Neural cell (in vitro differentiated cells): ENCODE results near the gene PLCB1. TPM values are rescaled to one million over a fixed set of nuclear protein-coding genes. Genes with fewer than 3 reads are reported as not detected.

Source experiments
- H2AFZ ChIP-seq: fragments of 200-600, 300-800 bp; sonication (generic), shearing (Covaris generic); 2 replicates; pipeline ENCODE4 v1.6.0; 2014; ENCODE audit warnings: low read depth, mild to moderate bottlenecking, antibody characterized with exemption, low read length, moderate library complexity
- H3F3A ChIP-seq: fragments of 200-600 bp; shearing (Covaris generic); 2 replicates; pipeline ENCODE4 v1.6.1; 2016; ENCODE audit warnings: mild to moderate bottlenecking, moderate library complexity, mixed read lengths, antibody characterized with exemption, low read length; ENCODE audit not compliant: insufficient read depth, poor library complexity, severe bottlenecking
- H3K27ac ChIP-seq: fragments of 200-600, 300-800 bp; sonication (generic), shearing (Covaris generic); 2 replicates; pipeline ENCODE4 v1.5.1; 2014; ENCODE audit warnings: mild to moderate bottlenecking, low read length, moderate library complexity
- H3K27me3 ChIP-seq: fragments of 300-800, 200-600 bp; sonication (generic), shearing (Covaris generic); 2 replicates; pipeline ENCODE4 v1.6.0; 2014; ENCODE audit warnings: mild to moderate bottlenecking, low read depth, low read length, moderate library complexity; ENCODE audit not compliant: insufficient read depth
- H3K36me3 ChIP-seq: fragments of 300-800, 200-600 bp; sonication (generic), shearing (Covaris generic); 2 replicates; pipeline ENCODE4 v1.5.1; 2014; ENCODE audit warnings: mild to moderate bottlenecking, antibody characterized with exemption, low read length, moderate library complexity; ENCODE audit not compliant: insufficient read depth
- H3K4me2 ChIP-seq: fragments of 300-800, 200-600 bp; sonication (generic), shearing (Covaris generic); 2 replicates; pipeline ENCODE4 v1.6.0; 2014; ENCODE audit warnings: mild to moderate bottlenecking, low read length
- H3K4me3 ChIP-seq: fragments of 300-800, 200-600 bp; sonication (generic), shearing (Covaris generic); 2 replicates; pipeline ENCODE4 v1.5.1; 2014; ENCODE audit warnings: mild to moderate bottlenecking, low read length, moderate library complexity
- H3K79me2 ChIP-seq: fragments of 200-600 bp; shearing (Covaris generic); replicated peaks from 2 replicates; pipeline ENCODE4 v1.6.0; 2014; ENCODE audit warnings: mild to moderate bottlenecking, low read length, moderate library complexity; ENCODE audit not compliant: insufficient read depth
- H3K9ac ChIP-seq: fragments of 300-800, 200-600 bp; sonication (generic), shearing (Covaris generic); 2 replicates; pipeline ENCODE4 v1.6.1; 2016; ENCODE audit warnings: mild to moderate bottlenecking, low read length, mixed read lengths
- H3K9me2 ChIP-seq: fragments of 200-600 bp; shearing (Covaris generic); 2 replicates; pipeline ENCODE4 v1.6.1; 2016; ENCODE audit warnings: mild to moderate bottlenecking, low read length, mixed read lengths; ENCODE audit not compliant: insufficient read depth
- H3K9me3 ChIP-seq: fragments of 200-600, 300-800 bp; sonication (generic), shearing (Covaris generic); 2 replicates; pipeline ENCODE4 v1.6.1; 2016; ENCODE audit warnings: mild to moderate bottlenecking, mixed run types, low read length, moderate library complexity, mixed read lengths
- H4K20me1 ChIP-seq: fragments of 200-600 bp; shearing (Covaris generic); 2 replicates; pipeline ENCODE4 v1.6.1; 2016; ENCODE audit warnings: mild to moderate bottlenecking, mixed run types; ENCODE audit not compliant: insufficient read depth
- EP300 ChIP-seq: fragments of 450-650 bp; conservative IDR thresholded peaks from 2 replicates; pipeline ENCODE4 v1.6.1; 2014; ENCODE audit warnings: antibody characterized with exemption, mild to moderate bottlenecking, moderate library complexity; ENCODE audit not compliant: poor library complexity, severe bottlenecking
- EZH2 ChIP-seq: fragments of 200-600, 300-800 bp; shearing (Covaris generic), sonication (generic); IDR thresholded peaks from 2 replicates; pipeline ENCODE4 v1.6.1; 2014; ENCODE audit warnings: antibody characterized with exemption, low read length, borderline replicate concordance, mild to moderate bottlenecking; ENCODE audit not compliant: insufficient read depth, poor library complexity, severe bottlenecking
- MXI1 ChIP-seq: fragments of 450-650 bp; conservative IDR thresholded peaks from 2 replicates; pipeline ENCODE4 v1.6.1; 2014; ENCODE audit warnings: antibody characterized with exemption, mild to moderate bottlenecking; ENCODE audit not compliant: poor library complexity, severe bottlenecking
- POLR2AphosphoS5 ChIP-seq: IDR thresholded peaks from 2 replicates; pipeline ENCODE4 v1.6.1; 2012
- RAD21 ChIP-seq: fragments of 450-650 bp; conservative IDR thresholded peaks from 2 replicates; pipeline ENCODE4 v1.6.1; 2014; ENCODE audit warnings: antibody characterized with exemption, mild to moderate bottlenecking, moderate library complexity
- SMC3 ChIP-seq: fragments of 450-650 bp; conservative IDR thresholded peaks from 2 replicates; pipeline ENCODE4 v1.6.1; 2014; ENCODE audit warnings: antibody characterized with exemption, mild to moderate bottlenecking, moderate library complexity; ENCODE audit not compliant: poor library complexity
- TAF1 ChIP-seq: IDR thresholded peaks from 2 replicates; pipeline ENCODE4 v1.6.1; 2012; ENCODE audit warnings: low read depth
- polyA plus RNA-seq: library from polyadenylated mRNA; depleted of rRNA; stranded (reverse); fragments of >200 nt; gene quantifications from 2 replicates; pipeline ENCODE4 v1.2.3, GENCODE V29; 2014
- TF ChIP-seq, protein P1 (sequence below): fragments of 450-650 bp; IDR thresholded peaks from 2 replicates; pipeline ENCODE4 v1.5.1; 2014; ENCODE audit warnings: antibody characterized with exemption, mild to moderate bottlenecking, moderate library complexity; ENCODE audit not compliant: poor library complexity, severe bottlenecking
- TF ChIP-seq, protein P2 (sequence below): IDR thresholded peaks from 2 replicates; pipeline ENCODE4 v1.6.1; 2012; ENCODE audit warnings: borderline replicate concordance

PLCB1 gene
- polyA plus RNA-seq, 1 donor from 2014 or later: 11.4 TPM

DNA sequence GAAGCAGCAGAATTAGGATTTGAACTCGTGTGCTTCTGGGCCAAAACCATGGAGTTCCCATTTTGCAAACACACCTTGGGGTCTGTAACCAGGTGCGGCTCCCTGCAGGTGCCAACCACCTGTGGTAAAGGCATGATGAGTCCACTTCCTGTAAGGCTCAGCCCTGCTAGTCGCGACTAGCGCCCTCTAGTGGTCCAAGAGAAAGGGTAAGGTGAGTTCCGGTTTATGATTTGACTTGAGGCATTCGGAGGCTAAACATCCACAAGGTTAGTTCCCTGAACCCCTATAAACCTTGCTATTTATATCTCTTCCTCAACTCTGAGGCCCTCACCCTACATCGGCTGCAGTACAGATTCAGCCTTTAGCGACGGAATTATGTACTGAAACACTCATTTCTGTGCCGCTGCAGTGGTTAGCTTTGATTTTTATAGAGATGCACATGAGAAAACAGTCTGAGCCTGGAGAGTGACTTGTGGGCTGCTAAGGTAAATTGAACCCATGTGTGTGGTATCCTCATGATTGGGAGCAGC lies 173.4 kb downstream of the PLCB1 start:
- no peaks in the 10 kb centered on the region for H3K9me2 ChIP-seq
- no peak overlapping the region for H2AFZ ChIP-seq
- no peak overlapping the region for H3K27ac ChIP-seq
- TF ChIP-seq, protein P1, sequence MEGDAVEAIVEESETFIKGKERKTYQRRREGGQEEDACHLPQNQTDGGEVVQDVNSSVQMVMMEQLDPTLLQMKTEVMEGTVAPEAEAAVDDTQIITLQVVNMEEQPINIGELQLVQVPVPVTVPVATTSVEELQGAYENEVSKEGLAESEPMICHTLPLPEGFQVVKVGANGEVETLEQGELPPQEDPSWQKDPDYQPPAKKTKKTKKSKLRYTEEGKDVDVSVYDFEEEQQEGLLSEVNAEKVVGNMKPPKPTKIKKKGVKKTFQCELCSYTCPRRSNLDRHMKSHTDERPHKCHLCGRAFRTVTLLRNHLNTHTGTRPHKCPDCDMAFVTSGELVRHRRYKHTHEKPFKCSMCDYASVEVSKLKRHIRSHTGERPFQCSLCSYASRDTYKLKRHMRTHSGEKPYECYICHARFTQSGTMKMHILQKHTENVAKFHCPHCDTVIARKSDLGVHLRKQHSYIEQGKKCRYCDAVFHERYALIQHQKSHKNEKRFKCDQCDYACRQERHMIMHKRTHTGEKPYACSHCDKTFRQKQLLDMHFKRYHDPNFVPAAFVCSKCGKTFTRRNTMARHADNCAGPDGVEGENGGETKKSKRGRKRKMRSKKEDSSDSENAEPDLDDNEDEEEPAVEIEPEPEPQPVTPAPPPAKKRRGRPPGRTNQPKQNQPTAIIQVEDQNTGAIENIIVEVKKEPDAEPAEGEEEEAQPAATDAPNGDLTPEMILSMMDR: peak; percentile 31
- TF ChIP-seq RAD21: no peak
- H3K4me3 ChIP-seq: no peak overlapping the region
- no peak overlapping the region for H3K4me2 ChIP-seq
- H3K36me3 ChIP-seq: no peaks in the 10 kb centered on the region
- no peaks in the 10 kb centered on the region for H3K79me2 ChIP-seq
- H4K20me1 ChIP-seq: no peaks in the 10 kb centered on the region
- no peaks in the 10 kb centered on the region for H3K27me3 ChIP-seq
- no peaks in the 10 kb centered on the region for H3F3A ChIP-seq
- no peak overlapping the region for H3K9ac ChIP-seq
- H3K9me3 ChIP-seq: no peaks in the 10 kb centered on the region

DNA sequence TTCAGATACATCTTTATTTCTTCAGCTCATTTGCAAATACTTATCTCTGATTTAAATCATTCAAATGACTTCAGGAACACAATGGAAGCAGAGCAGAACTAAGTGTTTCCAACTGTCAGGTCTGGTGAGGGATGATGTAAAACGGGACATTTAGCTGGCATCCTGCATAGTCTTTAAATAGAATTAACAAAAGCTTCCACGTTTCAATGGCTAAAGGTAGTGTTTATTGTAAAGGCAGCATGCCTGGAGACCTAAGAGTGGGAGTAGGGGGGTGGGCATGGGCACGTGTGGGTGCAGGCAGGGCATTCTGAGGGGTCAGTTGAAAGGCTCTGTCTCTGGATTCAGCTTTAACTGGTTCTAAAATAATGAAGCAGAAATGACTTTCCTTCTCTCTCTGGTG lies 174.9 kb downstream of the PLCB1 start:
- H3F3A ChIP-seq: no peaks in the 10 kb centered on the region
- H3K4me2 ChIP-seq: no peak overlapping the region
- TF ChIP-seq, protein P2, sequence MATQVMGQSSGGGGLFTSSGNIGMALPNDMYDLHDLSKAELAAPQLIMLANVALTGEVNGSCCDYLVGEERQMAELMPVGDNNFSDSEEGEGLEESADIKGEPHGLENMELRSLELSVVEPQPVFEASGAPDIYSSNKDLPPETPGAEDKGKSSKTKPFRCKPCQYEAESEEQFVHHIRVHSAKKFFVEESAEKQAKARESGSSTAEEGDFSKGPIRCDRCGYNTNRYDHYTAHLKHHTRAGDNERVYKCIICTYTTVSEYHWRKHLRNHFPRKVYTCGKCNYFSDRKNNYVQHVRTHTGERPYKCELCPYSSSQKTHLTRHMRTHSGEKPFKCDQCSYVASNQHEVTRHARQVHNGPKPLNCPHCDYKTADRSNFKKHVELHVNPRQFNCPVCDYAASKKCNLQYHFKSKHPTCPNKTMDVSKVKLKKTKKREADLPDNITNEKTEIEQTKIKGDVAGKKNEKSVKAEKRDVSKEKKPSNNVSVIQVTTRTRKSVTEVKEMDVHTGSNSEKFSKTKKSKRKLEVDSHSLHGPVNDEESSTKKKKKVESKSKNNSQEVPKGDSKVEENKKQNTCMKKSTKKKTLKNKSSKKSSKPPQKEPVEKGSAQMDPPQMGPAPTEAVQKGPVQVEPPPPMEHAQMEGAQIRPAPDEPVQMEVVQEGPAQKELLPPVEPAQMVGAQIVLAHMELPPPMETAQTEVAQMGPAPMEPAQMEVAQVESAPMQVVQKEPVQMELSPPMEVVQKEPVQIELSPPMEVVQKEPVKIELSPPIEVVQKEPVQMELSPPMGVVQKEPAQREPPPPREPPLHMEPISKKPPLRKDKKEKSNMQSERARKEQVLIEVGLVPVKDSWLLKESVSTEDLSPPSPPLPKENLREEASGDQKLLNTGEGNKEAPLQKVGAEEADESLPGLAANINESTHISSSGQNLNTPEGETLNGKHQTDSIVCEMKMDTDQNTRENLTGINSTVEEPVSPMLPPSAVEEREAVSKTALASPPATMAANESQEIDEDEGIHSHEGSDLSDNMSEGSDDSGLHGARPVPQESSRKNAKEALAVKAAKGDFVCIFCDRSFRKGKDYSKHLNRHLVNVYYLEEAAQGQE: no peak
- TF ChIP-seq MXI1 (no peak), POLR2AphosphoS5 (no peak), EP300 (no peak), TAF1 (no peak), EZH2 (no peak), RAD21 (no peak), SMC3 (no peak)
- TF ChIP-seq, protein P1: no peak
- H3K79me2 ChIP-seq: no peaks in the 10 kb centered on the region
- no peaks in the 10 kb centered on the region for H3K9me3 ChIP-seq
- H4K20me1 ChIP-seq: no peaks in the 10 kb centered on the region
- H3K27me3 ChIP-seq: no peaks in the 10 kb centered on the region
- H3K36me3 ChIP-seq: no peaks in the 10 kb centered on the region
- H2AFZ ChIP-seq: no peak overlapping the region
- H3K4me3 ChIP-seq: peak overlapping the region; percentile 20
- peak overlapping the region; percentile 28 for H3K9ac ChIP-seq
- no peaks in the 10 kb centered on the region for H3K9me2 ChIP-seq
- H3K27ac ChIP-seq: peak overlapping the region; percentile 54
